Liver (tissue), 9 donors: Measurements from ENCODE around the gene RAD51C. TPM values are rescaled to one million over a fixed set of nuclear protein-coding genes. Genes with fewer than 3 reads are reported as not detected.

Experiments used
- DNase-seq: peaks from one replicate; pipeline ENCODE4 v3.0.0-alpha.2; 2017; ENCODE audit warnings: low spot score
- H3K27ac ChIP-seq, 2 donors: one replicate each; pipeline ENCODE4 v1.7.0; 2013; ENCODE audit warnings: inconsistent platforms in 2 of 2, low read length in 2 of 2, control low read depth in 1 of 2, low read depth in 1 of 2, mild to moderate bottlenecking in 1 of 2
- H3K27me3 ChIP-seq, 4 donors: one replicate each; pipeline versions ENCODE4 v1.6.1 to v1.7.0; 2013; ENCODE audit warnings: low read length in 3 of 4, inconsistent platforms in 1 of 4, mild to moderate bottlenecking in 1 of 4, moderate library complexity in 1 of 4; ENCODE audit not compliant: control insufficient read depth in 4 of 4, insufficient read depth in 4 of 4
- H3K36me3 ChIP-seq, 4 donors: one replicate each; pipeline versions ENCODE4 v1.6.1 to v1.7.0; 2013; ENCODE audit warnings: low read length in 3 of 4, mild to moderate bottlenecking in 3 of 4, low read depth in 1 of 4, moderate library complexity in 1 of 4; ENCODE audit not compliant: control insufficient read depth in 4 of 4, insufficient read depth in 3 of 4
- H3K4me1 ChIP-seq, 4 donors: one replicate each; pipeline versions ENCODE4 v1.6.1 to v1.7.0; 2013; ENCODE audit warnings: low read length in 3 of 4, mild to moderate bottlenecking in 3 of 4, moderate library complexity in 1 of 4; ENCODE audit not compliant: control insufficient read depth in 4 of 4, insufficient read depth in 4 of 4
- H3K4me3 ChIP-seq, 3 donors: one replicate each; pipeline versions ENCODE4 v1.6.1 to v1.7.0; 2013; ENCODE audit warnings: low read length in 3 of 3, control low read depth in 1 of 3, low read depth in 1 of 3, mild to moderate bottlenecking in 1 of 3
- H3K9ac ChIP-seq, 2 donors: one replicate each; pipeline ENCODE4 v1.7.0; 2013; ENCODE audit warnings: low read length in 2 of 2, mild to moderate bottlenecking in 2 of 2, moderate library complexity in 2 of 2, control low read depth in 1 of 2, low read depth in 1 of 2
- H3K9me3 ChIP-seq, 4 donors: one replicate each; pipeline versions ENCODE4 v1.6.1 to v1.7.0; 2013; ENCODE audit warnings: low read length in 3 of 4; ENCODE audit not compliant: control insufficient read depth in 4 of 4
- EGR1 ChIP-seq, 2 donors: IDR thresholded peaks; 2 replicates each; pipeline ENCODE4 v1.6.1; 2016 to 2018; ENCODE audit warnings: antibody characterized with exemption in 2 of 2, low read depth in 2 of 2
- FOXA1 ChIP-seq: IDR thresholded peaks from 2 replicates; pipeline ENCODE4 v1.6.1; 2016; ENCODE audit warnings: antibody characterized with exemption
- FOXA2 ChIP-seq: IDR thresholded peaks from 2 replicates; pipeline ENCODE4 v1.6.1; 2016; ENCODE audit warnings: antibody characterized with exemption
- GABPA ChIP-seq, 2 donors: IDR thresholded peaks in 1 of 2; conservative IDR thresholded peaks in 1 of 2; 2 replicates each; pipeline ENCODE4 v1.6.1; 2016; ENCODE audit warnings: antibody characterized with exemption in 2 of 2, mild to moderate bottlenecking in 1 of 2, moderate library complexity in 1 of 2
- HNF4A ChIP-seq, 2 donors: conservative IDR thresholded peaks; 2 replicates each; pipeline ENCODE4 v1.6.1; 2016; ENCODE audit warnings: antibody characterized with exemption in 2 of 2, mild to moderate bottlenecking in 2 of 2
- HNF4G ChIP-seq: IDR thresholded peaks from 2 replicates; pipeline ENCODE4 v1.6.1; 2016; ENCODE audit warnings: antibody characterized with exemption
- JUND ChIP-seq, 2 donors: IDR thresholded peaks; 2 replicates each; pipeline ENCODE4 v1.6.1; 2016; ENCODE audit warnings: antibody characterized with exemption in 2 of 2
- NR2F2 ChIP-seq: IDR thresholded peaks from 2 replicates; pipeline ENCODE4 v1.6.1; 2016; ENCODE audit warnings: antibody characterized with exemption
- RAD21 ChIP-seq, 2 donors: IDR thresholded peaks; 2 replicates each; pipeline ENCODE4 v1.6.1; 2016; ENCODE audit warnings: antibody characterized with exemption in 2 of 2, mild to moderate bottlenecking in 2 of 2
- RXRA ChIP-seq, 2 donors: IDR thresholded peaks; 2 replicates each; pipeline ENCODE4 v1.6.1; 2017 to 2018; ENCODE audit warnings: antibody characterized with exemption in 2 of 2, mild to moderate bottlenecking in 1 of 2
- SP1 ChIP-seq: IDR thresholded peaks from 2 replicates; pipeline ENCODE4 v1.6.1; 2018; ENCODE audit warnings: antibody characterized with exemption, mild to moderate bottlenecking
- TAF1 ChIP-seq: conservative IDR thresholded peaks from 2 replicates; pipeline ENCODE4 v1.6.1; 2016; ENCODE audit warnings: antibody characterized with exemption, mild to moderate bottlenecking
- YY1 ChIP-seq: IDR thresholded peaks from 2 replicates; pipeline ENCODE4 v1.6.1; 2016; ENCODE audit warnings: antibody characterized with exemption, mild to moderate bottlenecking
- polyA plus RNA-seq, 2 donors: library from polyadenylated mRNA; stranded (reverse) in 1 of 2; unstranded in 1 of 2; fragments of 200-250 nt in 1 of 2; fragments of >200 nt in 1 of 2; fragmentation: Nextera tagmentation in 1 of 2; extraction: Ambion mirVana in 1 of 2; gene quantifications; one replicate each; pipeline versions ENCODE4 v1.2.1 to v1.2.3, GENCODE V29; 2013 to 2015
- total RNA-seq, 2 donors: library from RNA; depleted of rRNA; stranded (reverse); fragments of >200 nt; gene quantifications; one replicate each; pipeline ENCODE4 v1.2.3, GENCODE V29; 2014
- TF ChIP-seq, protein P1 (sequence below): IDR thresholded peaks from 2 replicates; pipeline ENCODE4 v1.6.1; 2016; ENCODE audit warnings: antibody characterized with exemption, mild to moderate bottlenecking
- TF ChIP-seq, protein P2 (sequence below): IDR thresholded peaks from 2 replicates; pipeline ENCODE4 v1.6.1; 2016; ENCODE audit warnings: antibody characterized with exemption
- TF ChIP-seq, protein P3 (sequence below): fragments of 150-350 bp; IDR thresholded peaks from 2 replicates; pipeline ENCODE4 v1.5.1; 2017; ENCODE audit warnings: improper control_type of control experiment, low read depth, low read length; ENCODE audit not compliant: missing input control
- TF ChIP-seq, protein P4 (sequence below): IDR thresholded peaks from 2 replicates; pipeline ENCODE4 v1.6.1; 2016; ENCODE audit warnings: antibody characterized with exemption
- TF ChIP-seq, protein P5 (sequence below): IDR thresholded peaks from 2 replicates; pipeline ENCODE4 v1.6.1; 2016; ENCODE audit warnings: antibody characterized with exemption
- donor health status: healthy.
- donor health status: healthy.
- donor health status: healthy.
- donor health status: healthy.
- donor health status: healthy.

Gene RAD51C
- total and polyA plus RNA-seq, 4 donors, result 6.9 to 22.2 (median 12.5) TPM

DNA sequence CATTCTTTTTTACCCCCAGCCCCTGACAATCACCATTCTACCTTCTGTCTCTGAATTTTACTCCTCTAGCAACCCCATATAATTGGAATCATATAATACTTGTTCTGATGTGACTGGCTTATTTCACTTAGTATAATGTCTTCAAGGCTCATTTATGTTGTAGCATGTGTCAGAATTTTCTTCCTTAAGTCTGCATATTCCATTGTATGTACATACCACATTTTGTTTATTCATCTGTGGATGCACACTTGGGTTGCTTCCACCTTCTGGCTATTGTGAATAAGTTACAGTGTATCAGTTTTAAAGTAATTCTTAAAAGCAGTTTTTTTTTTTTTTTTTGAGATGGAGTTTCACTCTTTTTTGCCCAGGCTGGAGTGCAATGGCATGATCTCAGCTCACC is 38.5 kb downstream of the RAD51C start:
- Histone ChIP-seq H3K27me3 (no peaks in the 10 kb centered on the region), H3K36me3 (no peaks in the 10 kb centered on the region), H3K4me3 (no peak overlapping the region), H3K9me3 (no peaks in the 10 kb centered on the region), H3K9ac (no peak overlapping the region), H3K27ac (no peak overlapping the region), H3K4me1 (no peaks in the 10 kb centered on the region)
- TF ChIP-seq, protein P1, sequence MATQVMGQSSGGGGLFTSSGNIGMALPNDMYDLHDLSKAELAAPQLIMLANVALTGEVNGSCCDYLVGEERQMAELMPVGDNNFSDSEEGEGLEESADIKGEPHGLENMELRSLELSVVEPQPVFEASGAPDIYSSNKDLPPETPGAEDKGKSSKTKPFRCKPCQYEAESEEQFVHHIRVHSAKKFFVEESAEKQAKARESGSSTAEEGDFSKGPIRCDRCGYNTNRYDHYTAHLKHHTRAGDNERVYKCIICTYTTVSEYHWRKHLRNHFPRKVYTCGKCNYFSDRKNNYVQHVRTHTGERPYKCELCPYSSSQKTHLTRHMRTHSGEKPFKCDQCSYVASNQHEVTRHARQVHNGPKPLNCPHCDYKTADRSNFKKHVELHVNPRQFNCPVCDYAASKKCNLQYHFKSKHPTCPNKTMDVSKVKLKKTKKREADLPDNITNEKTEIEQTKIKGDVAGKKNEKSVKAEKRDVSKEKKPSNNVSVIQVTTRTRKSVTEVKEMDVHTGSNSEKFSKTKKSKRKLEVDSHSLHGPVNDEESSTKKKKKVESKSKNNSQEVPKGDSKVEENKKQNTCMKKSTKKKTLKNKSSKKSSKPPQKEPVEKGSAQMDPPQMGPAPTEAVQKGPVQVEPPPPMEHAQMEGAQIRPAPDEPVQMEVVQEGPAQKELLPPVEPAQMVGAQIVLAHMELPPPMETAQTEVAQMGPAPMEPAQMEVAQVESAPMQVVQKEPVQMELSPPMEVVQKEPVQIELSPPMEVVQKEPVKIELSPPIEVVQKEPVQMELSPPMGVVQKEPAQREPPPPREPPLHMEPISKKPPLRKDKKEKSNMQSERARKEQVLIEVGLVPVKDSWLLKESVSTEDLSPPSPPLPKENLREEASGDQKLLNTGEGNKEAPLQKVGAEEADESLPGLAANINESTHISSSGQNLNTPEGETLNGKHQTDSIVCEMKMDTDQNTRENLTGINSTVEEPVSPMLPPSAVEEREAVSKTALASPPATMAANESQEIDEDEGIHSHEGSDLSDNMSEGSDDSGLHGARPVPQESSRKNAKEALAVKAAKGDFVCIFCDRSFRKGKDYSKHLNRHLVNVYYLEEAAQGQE, result no peak
- TF ChIP-seq RXRA (IDR thresholded peaks at IDR 0.05) (no peak), FOXA1 (no peak), TAF1 (no peak), JUND (IDR thresholded peaks at IDR 0.05) (no peak), SP1 (no peak), GABPA (IDR thresholded peaks at IDR 0.05 in 1 of 2, conservative IDR thresholded peaks at IDR 0.05 in 1 of 2) (no peak), EGR1 (IDR thresholded peaks at IDR 0.05; ENCODE audit: low read depth in 2 of 2) (no peak), YY1 (no peak), HNF4G (no peak), RAD21 (IDR thresholded peaks at IDR 0.05) (no peak), HNF4A (conservative IDR thresholded peaks at IDR 0.05) (no peak), NR2F2 (no peak), FOXA2 (no peak)
- TF ChIP-seq, protein P2, sequence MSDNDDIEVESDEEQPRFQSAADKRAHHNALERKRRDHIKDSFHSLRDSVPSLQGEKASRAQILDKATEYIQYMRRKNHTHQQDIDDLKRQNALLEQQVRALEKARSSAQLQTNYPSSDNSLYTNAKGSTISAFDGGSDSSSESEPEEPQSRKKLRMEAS, result no peak
- TF ChIP-seq, protein P3, sequence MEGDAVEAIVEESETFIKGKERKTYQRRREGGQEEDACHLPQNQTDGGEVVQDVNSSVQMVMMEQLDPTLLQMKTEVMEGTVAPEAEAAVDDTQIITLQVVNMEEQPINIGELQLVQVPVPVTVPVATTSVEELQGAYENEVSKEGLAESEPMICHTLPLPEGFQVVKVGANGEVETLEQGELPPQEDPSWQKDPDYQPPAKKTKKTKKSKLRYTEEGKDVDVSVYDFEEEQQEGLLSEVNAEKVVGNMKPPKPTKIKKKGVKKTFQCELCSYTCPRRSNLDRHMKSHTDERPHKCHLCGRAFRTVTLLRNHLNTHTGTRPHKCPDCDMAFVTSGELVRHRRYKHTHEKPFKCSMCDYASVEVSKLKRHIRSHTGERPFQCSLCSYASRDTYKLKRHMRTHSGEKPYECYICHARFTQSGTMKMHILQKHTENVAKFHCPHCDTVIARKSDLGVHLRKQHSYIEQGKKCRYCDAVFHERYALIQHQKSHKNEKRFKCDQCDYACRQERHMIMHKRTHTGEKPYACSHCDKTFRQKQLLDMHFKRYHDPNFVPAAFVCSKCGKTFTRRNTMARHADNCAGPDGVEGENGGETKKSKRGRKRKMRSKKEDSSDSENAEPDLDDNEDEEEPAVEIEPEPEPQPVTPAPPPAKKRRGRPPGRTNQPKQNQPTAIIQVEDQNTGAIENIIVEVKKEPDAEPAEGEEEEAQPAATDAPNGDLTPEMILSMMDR, result no peak
- TF ChIP-seq, protein P4, sequence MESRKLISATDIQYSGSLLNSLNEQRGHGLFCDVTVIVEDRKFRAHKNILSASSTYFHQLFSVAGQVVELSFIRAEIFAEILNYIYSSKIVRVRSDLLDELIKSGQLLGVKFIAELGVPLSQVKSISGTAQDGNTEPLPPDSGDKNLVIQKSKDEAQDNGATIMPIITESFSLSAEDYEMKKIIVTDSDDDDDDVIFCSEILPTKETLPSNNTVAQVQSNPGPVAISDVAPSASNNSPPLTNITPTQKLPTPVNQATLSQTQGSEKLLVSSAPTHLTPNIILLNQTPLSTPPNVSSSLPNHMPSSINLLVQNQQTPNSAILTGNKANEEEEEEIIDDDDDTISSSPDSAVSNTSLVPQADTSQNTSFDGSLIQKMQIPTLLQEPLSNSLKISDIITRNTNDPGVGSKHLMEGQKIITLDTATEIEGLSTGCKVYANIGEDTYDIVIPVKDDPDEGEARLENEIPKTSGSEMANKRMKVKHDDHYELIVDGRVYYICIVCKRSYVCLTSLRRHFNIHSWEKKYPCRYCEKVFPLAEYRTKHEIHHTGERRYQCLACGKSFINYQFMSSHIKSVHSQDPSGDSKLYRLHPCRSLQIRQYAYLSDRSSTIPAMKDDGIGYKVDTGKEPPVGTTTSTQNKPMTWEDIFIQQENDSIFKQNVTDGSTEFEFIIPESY, result no peak
- TF ChIP-seq, protein P5, sequence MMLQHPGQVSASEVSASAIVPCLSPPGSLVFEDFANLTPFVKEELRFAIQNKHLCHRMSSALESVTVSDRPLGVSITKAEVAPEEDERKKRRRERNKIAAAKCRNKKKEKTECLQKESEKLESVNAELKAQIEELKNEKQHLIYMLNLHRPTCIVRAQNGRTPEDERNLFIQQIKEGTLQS, result no peak
- DNase-seq, result no peak
